ENCODE measurements around the gene CACNA1F. TPM values are rescaled to one million over a fixed set of nuclear protein-coding genes. Genes with fewer than 3 reads are reported as not detected.

Gene CACNA1F
- total RNA-seq, 1 experiment from 2014 or later, result not detected

- Histone ChIP-seq H3K9me2 (ENCODE audit: insufficient read depth) (no peaks in the 10 kb centered on the region), H3F3A (ENCODE audit: insufficient read depth, low read depth) (no peaks in the 10 kb centered on the region; the same call in 1 of the 2 replicates), H2AFZ (peak overlapping the region; percentile 66; the same call in 1 of the 2 replicates), H3K9me3 (ENCODE audit: insufficient read depth, low read depth) (no peaks in the 10 kb centered on the region), H4K20me1 (ENCODE audit: insufficient read depth) (no peaks in the 10 kb centered on the region), H3K4me1 (replicated peaks; ENCODE audit: insufficient read depth) (no peaks in the 10 kb centered on the region), H3K4me3 (peak overlapping the region; percentile 56; the same call in 1 of the 2 replicates), H3K27me3 (ENCODE audit: insufficient read depth, low read depth) (no peaks in the 10 kb centered on the region), H3K79me2 (ENCODE audit: low read depth) (no peaks in the 10 kb centered on the region), H3K4me2 (peak overlapping the region; percentile 70), H3K27ac (peak overlapping the region; percentile 84), H3K36me3 (ENCODE audit: low read depth) (no peaks in the 10 kb centered on the region)
- peak; percentile 60 for TF ChIP-seq CTCF (conservative IDR thresholded peaks at IDR 0.05)
- TF ChIP-seq EZH2 (IDR thresholded peaks at IDR 0.05; ENCODE audit: low read depth), result no peak
- intact Hi-C loops (cut with micrococcal nuclease; ENCODE audit: unreplicated experiment), result loop anchor here (1.0 kb wide), 1 partner anchor 113 kb away; the partner anchor contains the start of gene TFE3
- TSS peak; percentile 70 for BruUV-seq (replicated peaks)
- POLR2A ChIA-PET (ENCODE audit: unreplicated experiment), result no interaction called here
- DNase-seq, result peak; percentile 68 to 76
- CTCF ChIA-PET, result interaction anchor here (0.6 to 0.9 kb wide), 3 partner anchors 28 to 35 kb away, joined by 3 to 5 read pairs (median 3); partner anchors contain the start of gene GPKOW
Measured at GRCh38 chrX:49155900-49156837, 77.0 kb downstream of the CACNA1F start.

- Histone ChIP-seq H3K4me2 (peak overlapping the region; percentile 70), H3K27me3 (ENCODE audit: insufficient read depth, low read depth) (no peaks in the 10 kb centered on the region), H3K9me2 (ENCODE audit: insufficient read depth) (no peaks in the 10 kb centered on the region), H3K4me3 (peak overlapping the region; percentile 56; the same call in 1 of the 2 replicates), H3K79me2 (ENCODE audit: low read depth) (no peaks in the 10 kb centered on the region), H3K9me3 (ENCODE audit: insufficient read depth, low read depth) (no peaks in the 10 kb centered on the region), H4K20me1 (ENCODE audit: insufficient read depth) (no peaks in the 10 kb centered on the region), H3K27ac (peak overlapping the region; percentile 84), H3F3A (ENCODE audit: insufficient read depth, low read depth) (no peaks in the 10 kb centered on the region; the same call in 1 of the 2 replicates), H3K4me1 (replicated peaks; ENCODE audit: insufficient read depth) (no peaks in the 10 kb centered on the region), H3K36me3 (ENCODE audit: low read depth) (no peaks in the 10 kb centered on the region), H2AFZ (no peak overlapping the region)
- peak; percentile 37 to 51 for DNase-seq
- CTCF ChIA-PET, result interaction anchor here (0.6 to 0.9 kb wide), 3 partner anchors 29 to 36 kb away, joined by 3 to 5 read pairs (median 3); partner anchors contain the start of gene GPKOW
- intact Hi-C loops (cut with micrococcal nuclease; ENCODE audit: unreplicated experiment), result loop anchor here (1.0 kb wide), 1 partner anchor 112 kb away; the partner anchor contains the start of gene TFE3
- TF ChIP-seq EZH2 (IDR thresholded peaks at IDR 0.05; ENCODE audit: low read depth) (no peak), CTCF (conservative IDR thresholded peaks at IDR 0.05) (no peak)
- TSS peak; percentile 73 for BruUV-seq (replicated peaks)
- POLR2A ChIA-PET (ENCODE audit: unreplicated experiment), result interaction anchor here (0.8 kb wide), 1 partner anchor 17 kb away, joined by 3 read pairs; no protein-coding TSS in a partner anchor
Measured at GRCh38 chrX:49155243-49155899, 77.8 kb downstream of the CACNA1F start.

Other genes starting within 250 kb of the CACNA1F start
- gene GRIPAP1, start 231.1 kb downstream of the CACNA1F start, total RNA-seq (2021), result 33.6 and 35.2 TPM in 2 replicates
- gene TFE3, start 190.0 kb downstream of the CACNA1F start, total RNA-seq (2021), result 27.2 and 33.7 TPM in 2 replicates
- gene CCDC120, start 174.3 kb downstream of the CACNA1F start, total RNA-seq (2021), result 20.6 and 23.9 TPM in 2 replicates
- gene PRAF2, start 159.3 kb downstream of the CACNA1F start, total RNA-seq (2021), result 12.8 and 17.6 TPM in 2 replicates
- 36.7 and 43.4 TPM in 2 replicates for gene WDR45, start 153.5 kb downstream of the CACNA1F start, total RNA-seq (2021)
- gene GPKOW, start 109.6 kb downstream of the CACNA1F start, total RNA-seq (2021), result 12.8 and 17.6 TPM in 2 replicates
- 1.8 and 2.0 TPM in 2 replicates for gene MAGIX, start 70.6 kb downstream of the CACNA1F start, total RNA-seq (2021)
- gene PLP2, start 61.4 kb downstream of the CACNA1F start, total RNA-seq (2021), result 90.0 and 94.5 TPM in 2 replicates
- gene PRICKLE3, start 47.0 kb downstream of the CACNA1F start, total RNA-seq (2021), result 13.1 and 13.5 TPM in 2 replicates
- gene SYP, start 33.1 kb downstream of the CACNA1F start, total RNA-seq (2021), result 0.44 and 0.63 TPM in 2 replicates
- gene CCDC22, start 2.1 kb upstream of the CACNA1F start, total RNA-seq (2021), result 8.6 and 9.2 TPM in 2 replicates
- gene FOXP3, start 31.4 kb upstream of the CACNA1F start, total RNA-seq (2021), result not detected in 2 replicates
- 3.6 and 5.2 TPM in 2 replicates for gene PPP1R3F, start 36.5 kb upstream of the CACNA1F start, total RNA-seq (2021)
- gene GAGE10, start 70.3 kb upstream of the CACNA1F start, total RNA-seq (2021), result not detected in 2 replicates
- not detected in 2 replicates for gene GAGE12J, start 88.7 kb upstream of the CACNA1F start, total RNA-seq (2021)
- gene GAGE13, start 98.2 kb upstream of the CACNA1F start, total RNA-seq (2021), result not detected in 2 replicates